Kidney tubule cell (primary cell): ENCODE data around the gene CCL22.
"Not testable (repeated sequence)": the region's sequence is repeated elsewhere in the genome, so short reads cannot be mapped to it uniquely, and the experiment has no call there.

Experiments used
- DNase-seq: peaks from one replicate; pipeline ENCODE4 v3.0.0-alpha.2; 2018; ENCODE audit warnings: low spot score

Gene CCL22

DNA sequence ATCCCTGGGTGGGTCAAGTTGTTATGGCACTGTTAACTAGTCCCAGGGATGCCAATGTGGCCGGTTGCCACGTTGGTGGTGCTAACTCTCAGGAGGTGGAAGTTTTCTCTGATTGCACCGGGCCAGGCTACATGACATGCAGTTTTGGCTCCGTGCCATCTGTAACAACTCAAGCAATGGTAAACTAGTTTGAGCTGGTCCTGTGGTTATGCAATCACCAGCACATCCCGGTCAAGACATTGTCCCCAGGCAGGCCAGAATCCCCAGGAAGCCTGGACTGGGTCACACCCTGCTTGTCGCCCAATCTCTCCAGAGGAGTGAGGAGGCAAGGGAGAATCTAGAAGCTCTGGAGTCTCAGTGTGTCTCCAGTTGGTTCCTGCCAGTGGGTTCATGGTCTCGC, 35.9 kb downstream of the CCL22 start:
- peak; percentile 82 for DNase-seq

DNA sequence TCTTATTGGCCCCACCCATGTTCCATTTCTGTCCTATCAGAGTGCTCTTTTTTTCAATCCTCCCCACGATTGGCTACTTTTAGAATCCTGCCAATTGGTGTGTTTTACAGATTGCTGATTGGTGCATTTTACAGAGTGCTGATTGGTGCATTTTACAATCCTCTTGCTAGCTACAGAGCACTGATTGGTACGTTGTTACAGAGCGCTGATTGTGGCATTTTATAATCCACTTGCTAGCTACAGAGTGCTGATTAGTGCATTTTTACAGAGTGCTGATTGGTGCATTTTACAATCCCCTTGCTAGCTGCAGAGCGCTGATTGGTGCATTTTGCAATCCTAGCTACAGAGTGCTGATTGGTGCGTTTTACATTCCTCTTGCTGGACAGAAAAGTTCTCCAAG, 36.4 kb downstream of the CCL22 start:
- DNase-seq = no peak

DNA sequence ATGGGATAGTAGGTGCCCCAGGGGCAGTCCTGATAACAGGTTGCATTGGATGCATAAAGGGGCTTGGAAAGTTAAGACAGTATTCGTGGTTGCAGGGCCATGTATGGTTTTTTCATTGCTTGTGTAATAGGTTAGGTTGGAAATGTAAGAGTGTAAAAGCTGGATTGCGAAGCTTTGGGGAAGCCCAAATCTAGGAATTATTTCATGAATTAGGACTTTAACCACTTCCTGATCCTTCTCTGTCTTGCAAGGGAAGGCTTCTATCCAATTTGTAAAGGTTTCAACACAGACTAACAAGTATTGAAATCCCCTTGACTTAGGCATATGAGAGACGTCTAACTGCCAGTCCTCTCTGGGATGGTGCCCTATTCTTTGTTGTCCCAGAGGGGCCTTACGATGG, 38.2 kb downstream of the CCL22 start:
- DNase-seq = no peak

DNA sequence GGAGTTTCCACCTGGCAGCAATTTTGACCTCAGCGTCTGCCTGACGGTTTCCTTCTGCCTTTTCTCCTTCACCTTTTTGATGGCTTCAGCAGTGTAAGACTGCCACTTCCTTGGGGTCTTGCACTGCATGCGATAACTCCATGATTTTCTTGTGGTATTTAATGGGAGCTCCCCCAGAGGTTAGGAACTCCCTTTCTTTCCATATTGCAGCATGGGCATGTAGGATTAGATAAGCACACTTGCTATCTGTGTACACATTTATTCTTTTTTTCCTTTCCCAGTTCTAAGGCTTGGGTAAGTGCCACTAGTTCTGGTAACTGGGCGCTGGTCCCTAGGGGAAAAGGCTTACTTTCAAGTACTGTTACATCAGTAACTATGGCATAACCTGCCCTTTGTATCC, 38.9 kb downstream of the CCL22 start:
- DNase-seq = not testable (repeated sequence)

DNA sequence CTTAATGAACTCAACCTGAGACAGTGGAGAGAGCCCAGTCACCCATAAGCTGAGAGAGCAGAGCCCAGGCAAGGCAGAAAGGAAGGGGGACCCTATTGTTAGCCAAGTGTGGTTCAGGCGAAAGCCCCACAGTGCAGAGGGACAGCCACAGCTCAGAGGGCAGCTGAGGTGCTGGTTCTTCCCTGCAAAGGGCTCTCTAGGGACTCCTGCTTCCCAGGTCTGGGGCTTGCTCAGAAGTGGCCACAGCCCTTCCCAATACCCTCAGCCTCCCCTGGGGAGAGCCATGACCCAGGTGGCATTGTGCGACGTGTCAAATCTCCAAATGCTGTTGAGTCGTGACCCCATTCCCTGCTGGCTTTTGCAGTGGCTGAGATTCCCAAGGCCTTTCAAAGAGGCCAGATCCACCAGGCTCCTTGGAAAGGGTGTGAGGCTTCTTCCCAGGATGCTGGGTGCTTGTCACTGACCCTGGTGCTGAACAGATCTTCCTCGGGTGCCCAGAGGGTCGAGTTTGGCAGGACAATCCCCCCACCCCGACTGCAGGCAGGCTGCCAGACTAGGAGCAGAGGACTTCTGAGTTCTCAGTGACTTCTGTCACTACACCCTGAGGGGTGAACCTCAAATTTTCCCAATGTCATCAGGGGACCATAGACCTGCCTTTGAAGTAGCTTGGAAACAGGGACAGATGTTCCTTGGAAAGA, 43.5 kb downstream of the CCL22 start:
- DNase-seq = no peak

DNA sequence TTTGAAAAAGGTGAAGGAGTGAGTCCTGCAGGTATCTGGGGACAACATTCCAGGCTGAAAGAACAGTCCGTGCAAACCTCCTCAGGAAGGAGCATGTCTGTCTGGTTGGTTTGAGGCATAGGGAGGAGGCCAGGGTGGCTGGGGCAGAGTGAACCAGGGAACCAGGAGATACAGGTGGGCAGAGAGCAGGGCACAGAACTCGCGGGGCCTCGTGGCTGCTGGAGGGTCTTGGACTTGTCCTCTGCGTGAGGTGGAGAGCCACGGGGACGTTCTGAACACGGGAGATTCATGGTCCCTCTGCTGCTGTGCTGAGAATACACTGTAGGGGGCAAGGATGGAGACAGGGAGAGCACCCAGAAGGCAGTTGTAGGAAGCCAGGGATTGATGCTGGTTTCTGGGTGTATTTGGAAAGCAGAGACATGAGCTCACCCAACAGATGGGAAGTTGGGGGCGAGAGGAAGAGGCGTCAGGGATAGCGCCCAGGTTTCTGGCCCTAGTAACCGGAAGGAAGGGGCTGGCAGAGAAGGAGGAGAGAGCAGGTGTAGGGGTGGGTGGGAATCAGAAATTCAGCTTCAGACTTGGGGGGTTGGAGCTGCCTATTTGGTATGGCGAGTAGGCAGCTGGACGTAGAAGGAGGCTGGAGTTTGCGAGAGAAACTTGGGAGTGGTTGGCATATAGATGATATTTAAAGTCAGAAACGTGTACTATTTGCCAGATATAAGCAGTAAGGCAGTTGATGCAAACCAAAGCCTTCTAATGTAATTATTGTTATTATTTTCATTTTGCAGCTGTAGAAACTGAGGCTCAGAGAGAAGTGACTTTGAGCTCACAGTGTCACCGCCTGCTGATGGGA, 45.6 kb downstream of the CCL22 start, which contains the start of gene CCL17:
CCL17 (plus strand) TSS at position 803 of the 853 bp plus-strand sequence. CDS start 9,166 bp downstream, outside the sequence.
- no peak for DNase-seq

DNA sequence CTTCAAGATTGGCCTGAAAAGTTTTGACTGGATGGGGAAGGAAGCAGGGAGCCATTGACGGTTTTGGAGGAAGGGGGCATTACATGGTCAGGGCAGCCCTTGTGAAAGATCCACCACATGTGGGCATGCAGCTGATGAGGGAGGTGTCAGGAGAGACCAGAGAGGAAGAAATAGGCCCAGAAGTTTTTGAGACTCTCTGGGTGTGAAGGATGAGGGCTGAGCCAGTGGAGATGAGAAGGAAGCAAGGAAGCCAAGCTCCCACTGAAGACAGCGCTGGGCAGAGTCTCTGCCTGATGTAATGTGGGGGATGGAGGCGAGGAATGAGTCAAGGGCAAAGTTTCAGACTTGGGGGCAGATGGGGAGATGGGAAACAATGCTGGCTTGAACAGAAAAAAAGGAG, 46.5 kb downstream of the CCL22 start:
- DNase-seq = no peak

DNA sequence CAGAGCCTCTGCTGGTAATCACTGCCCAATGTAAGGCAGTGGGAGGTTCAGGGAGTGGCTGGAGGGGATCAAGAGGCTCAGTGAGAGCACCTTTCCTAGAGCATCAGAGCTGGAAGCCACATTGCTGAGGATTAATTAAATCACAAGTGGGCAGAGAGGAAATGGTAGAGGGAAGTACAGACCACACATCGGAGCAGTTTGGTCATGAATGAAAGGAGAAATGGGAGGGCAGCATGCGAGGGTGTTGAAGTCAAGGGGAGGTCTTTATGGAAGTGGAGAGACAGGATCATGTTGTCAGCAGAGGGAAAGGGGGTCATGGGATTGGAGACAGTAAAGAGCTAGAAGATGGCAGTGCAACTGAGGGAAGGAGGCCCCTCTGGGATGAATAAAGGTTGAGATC, 48.3 kb downstream of the CCL22 start:
- no peak for DNase-seq

DNA sequence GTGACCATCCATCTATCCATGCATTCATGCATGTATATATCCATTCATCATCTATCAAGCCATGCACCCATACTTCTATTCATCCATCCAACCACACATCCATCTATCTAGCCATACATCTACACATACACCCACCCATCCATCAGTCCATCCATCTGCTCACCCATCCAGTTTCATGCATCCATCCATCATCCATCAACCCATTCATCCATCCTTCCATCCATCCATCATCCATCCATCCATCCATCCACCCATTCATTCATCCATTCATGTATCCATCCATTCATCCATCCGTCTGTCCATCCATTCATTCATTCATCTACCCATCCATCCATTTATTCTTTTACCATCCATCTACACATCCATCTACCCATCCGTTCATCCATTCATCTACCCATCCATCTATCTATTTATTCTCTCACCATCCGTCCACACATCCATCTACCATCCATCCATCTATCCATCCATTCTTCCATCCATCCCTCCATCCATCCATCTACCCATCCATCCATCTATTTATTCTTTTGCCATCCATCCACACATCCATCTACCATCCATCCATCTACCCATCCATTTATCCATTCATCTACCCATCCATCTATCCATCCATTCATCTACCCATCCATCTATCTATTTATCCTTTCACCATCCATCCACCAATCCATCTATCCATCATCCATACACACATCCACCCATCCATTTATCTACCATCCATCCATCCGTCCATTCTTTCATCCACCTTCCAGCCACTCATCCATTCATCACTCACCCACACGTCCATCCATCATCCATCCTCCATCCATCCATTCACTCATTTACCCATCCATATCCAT, 49.2 kb downstream of the CCL22 start:
- DNase-seq = no peak

DNA sequence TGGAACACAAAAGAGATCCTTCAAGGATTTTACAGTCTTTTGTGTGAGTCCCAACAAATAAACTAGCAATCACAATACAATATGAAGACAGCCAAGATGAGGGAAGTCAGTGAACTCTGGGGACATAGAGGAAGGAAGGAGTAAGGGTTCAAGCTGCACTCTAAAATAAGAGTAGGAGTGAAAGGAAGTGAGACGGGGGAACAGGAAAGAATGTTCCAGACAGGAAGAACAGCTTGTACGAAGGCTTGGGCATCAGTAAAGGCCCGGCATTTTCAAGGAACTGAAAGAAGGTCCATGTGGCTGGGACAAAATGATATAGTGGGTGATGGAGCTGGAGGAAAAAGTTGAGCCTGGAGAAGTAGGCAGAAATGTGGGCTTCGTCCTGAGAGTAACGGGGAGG, 50.5 kb downstream of the CCL22 start:
- DNase-seq = no peak

DNA sequence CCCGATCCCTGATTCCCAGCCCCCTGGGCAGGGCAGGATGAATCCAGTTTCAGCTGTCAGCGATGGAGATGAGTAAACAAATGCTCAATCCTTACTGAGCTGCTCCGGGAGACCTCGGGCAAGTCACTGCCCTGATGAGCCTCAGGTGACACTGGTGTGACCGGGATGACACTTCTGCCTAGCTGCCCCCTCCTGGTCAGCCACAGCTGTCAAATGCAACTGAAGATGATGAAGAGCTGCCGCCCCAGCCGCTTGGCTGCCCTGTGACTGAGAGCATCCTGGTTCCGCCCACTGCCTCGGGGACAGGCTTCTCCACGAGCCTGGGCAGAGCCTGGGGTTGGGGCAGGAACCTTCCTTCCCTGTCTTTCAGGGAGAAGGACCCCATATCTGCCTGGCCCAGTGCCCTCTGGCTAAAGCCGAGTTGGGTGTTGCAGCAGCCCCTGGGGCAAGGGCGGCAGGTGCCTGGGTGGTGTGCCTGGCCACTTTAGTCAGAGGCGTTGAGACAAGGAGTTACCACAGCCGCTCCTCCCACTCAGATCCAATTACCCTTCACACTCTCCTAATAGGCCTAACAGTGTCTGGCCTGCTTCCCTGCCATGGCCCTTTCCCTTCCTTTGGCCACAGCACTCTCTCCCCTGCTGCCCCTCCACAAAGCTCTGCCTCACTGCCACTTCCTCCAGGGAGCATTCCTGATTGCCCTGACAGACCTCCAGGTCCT, 51.4 kb downstream of the CCL22 start:
- DNase-seq = no peak

DNA sequence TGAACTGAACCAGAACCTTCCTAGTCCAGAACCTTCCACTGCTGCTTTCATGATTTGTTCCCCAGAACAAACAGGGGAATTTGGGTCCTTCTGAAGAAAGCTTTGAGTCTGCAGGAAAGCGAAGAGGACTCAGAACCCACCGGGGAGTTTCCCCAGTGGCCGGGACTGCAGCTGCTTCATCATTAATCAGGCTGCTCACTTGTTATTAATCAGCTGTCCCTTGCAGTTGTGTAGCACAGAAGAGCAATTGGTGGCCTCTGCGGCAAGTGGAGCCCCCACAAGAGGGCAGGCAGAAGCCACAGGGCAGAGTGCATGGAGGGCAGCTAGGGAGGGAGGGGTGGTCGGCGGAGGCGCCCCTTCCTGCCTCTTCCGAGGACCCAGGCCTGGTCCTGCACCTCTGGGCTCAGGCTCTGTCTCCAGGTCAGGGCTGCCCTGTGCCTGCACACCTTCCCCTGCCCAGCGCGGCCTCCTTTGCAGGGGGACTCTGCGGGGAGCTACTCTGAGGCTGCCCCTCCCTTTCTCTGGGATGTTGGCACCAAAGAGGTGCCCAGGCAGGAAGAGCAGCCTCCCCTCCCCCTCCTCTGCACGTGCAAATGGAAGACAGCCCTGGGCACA, 52.9 kb downstream of the CCL22 start:
- no peak for DNase-seq

DNA sequence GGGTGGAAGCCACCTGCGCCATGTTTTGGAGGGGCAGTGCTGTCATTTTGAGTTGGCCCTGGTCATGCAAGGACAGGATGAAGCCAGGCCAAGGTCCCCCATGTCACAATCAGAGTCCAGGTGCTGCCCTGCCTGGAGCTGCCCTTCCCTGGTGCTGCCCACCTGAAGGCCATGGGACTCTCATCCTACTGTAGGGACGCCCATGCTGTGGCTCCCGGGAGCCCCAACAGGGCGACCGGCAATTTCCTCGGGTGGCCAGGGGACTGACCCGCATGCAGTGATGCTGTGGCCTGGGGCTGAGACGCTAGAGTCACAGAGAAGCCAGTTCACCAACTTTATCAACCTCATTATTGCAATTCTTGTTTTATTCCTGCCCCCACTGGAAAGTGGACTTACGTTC, 54.0 kb downstream of the CCL22 start:
- no peak for DNase-seq

DNA sequence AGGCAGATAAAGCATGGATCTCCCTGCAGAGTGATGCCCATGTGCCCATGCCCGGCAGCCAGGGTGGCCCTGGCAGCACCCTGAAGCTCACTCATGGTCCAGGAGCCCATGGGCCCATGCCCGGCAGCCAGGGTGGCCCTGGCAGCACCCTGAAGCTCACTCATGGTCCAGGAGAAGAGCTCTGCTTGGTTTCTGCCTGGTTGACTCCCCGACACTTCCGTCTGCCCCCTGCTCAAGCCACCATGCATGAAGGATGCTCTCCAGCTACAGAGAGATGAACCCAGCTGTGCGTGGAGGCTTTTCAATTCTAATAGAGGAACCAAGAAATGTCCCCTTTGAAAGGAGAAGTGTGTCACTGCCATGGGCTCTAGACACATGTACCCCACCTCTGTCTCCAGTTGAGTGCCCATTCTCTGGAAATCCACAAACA, 54.7 kb downstream of the CCL22 start:
- DNase-seq = no peak

DNA sequence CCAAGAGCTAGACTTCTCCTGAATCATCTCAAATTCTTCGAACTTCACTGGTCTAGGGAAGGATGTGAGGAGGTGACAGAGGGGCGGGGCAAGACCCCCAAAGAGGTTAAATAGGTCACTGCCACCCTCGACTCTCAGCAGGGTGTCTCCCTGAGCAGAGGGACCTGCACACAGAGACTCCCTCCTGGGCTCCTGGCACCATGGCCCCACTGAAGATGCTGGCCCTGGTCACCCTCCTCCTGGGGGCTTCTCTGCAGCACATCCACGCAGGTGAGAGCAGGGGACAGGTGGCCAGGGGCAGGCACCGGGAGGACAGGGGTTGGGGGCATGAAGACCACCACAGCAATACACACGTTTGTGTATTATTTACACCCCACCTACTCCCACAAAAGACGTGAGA, 55.1 kb downstream of the CCL22 start:
- DNase-seq = no peak
